ENCODE data around the gene EBF3. TPM values are rescaled to one million over a fixed set of nuclear protein-coding genes. Genes with fewer than 3 reads are reported as not detected.

EBF3 gene
- total RNA-seq, 1 experiment from 2014 or later = 56.2 TPM

- BruUV-seq (replicated peaks) = no TSS peak
- H3K27ac ChIP-seq (ENCODE audit: low read depth, low read length, poor library complexity, severe bottlenecking) = peak overlapping the region; percentile 76
- intact Hi-C loops (cut with micrococcal nuclease; ENCODE audit: unreplicated experiment) = no loop called here
- TF ChIP-seq CTCF (conservative IDR thresholded peaks at IDR 0.05; ENCODE audit: low read depth, low read length) = no peak
- no peak for TF ChIP-seq EZH2 (IDR thresholded peaks at IDR 0.05; ENCODE audit: borderline replicate concordance, low read depth, low read length, poor library complexity, severe bottlenecking)
- H3K36me3 ChIP-seq (ENCODE audit: insufficient read depth, low read length, poor library complexity, severe bottlenecking) = peaks cover 9% of the 10 kb centered on the region
- H3K4me1 ChIP-seq (ENCODE audit: insufficient read depth, low read length, poor library complexity, severe bottlenecking) = peaks cover 89% of the 10 kb centered on the region
- no peaks in the 10 kb centered on the region for H3K27me3 ChIP-seq (replicated peaks; ENCODE audit: insufficient read depth, low read depth, low read length, poor library complexity)
- ChIA-PET POLR2A (ENCODE audit: low non-redundant PET) (interaction anchor here (0.6 kb wide), 1 partner anchor 209 kb away, joined by 3 read pairs; no protein-coding TSS in a partner anchor), CTCF (interaction anchor here (0.6 to 1.1 kb wide), 2 partner anchors 19 to 96 kb away, joined by 3 to 6 read pairs; no protein-coding TSS in a partner anchor)
- no peaks in the 10 kb centered on the region for H3K9me3 ChIP-seq (ENCODE audit: low read depth, low read length, poor library complexity, severe bottlenecking)
- H3K4me3 ChIP-seq (ENCODE audit: low read depth, low read length, poor library complexity, severe bottlenecking) = peak overlapping the region; percentile 30
- DNase-seq (ENCODE audit: low spot score) = peak; percentile 97
These were observed 14.2 kb downstream of the EBF3 start for GRCh38 chr10:129949891-129950291.

- BruUV-seq (replicated peaks) = no TSS peak
- no peak overlapping the region for H3K4me3 ChIP-seq (ENCODE audit: low read depth, low read length, poor library complexity, severe bottlenecking)
- DNase-seq (ENCODE audit: low spot score) = no peak
- no peak for TF ChIP-seq EZH2 (IDR thresholded peaks at IDR 0.05; ENCODE audit: borderline replicate concordance, low read depth, low read length, poor library complexity, severe bottlenecking)
- TF ChIP-seq CTCF (conservative IDR thresholded peaks at IDR 0.05; ENCODE audit: low read depth, low read length) = no peak
- no peaks in the 10 kb centered on the region for H3K9me3 ChIP-seq (ENCODE audit: low read depth, low read length, poor library complexity, severe bottlenecking)
- ChIA-PET POLR2A (ENCODE audit: low non-redundant PET) (interaction anchor here (0.6 kb wide), 1 partner anchor 915 kb away, joined by 5 read pairs; no protein-coding TSS in a partner anchor), CTCF (interaction anchor here (1.1 kb wide), 1 partner anchor 96 kb away, joined by 3 read pairs; no protein-coding TSS in a partner anchor)
- H3K4me1 ChIP-seq (ENCODE audit: insufficient read depth, low read length, poor library complexity, severe bottlenecking) = peaks cover 84% of the 10 kb centered on the region
- peak overlapping the region; percentile 76 for H3K27ac ChIP-seq (ENCODE audit: low read depth, low read length, poor library complexity, severe bottlenecking)
- H3K36me3 ChIP-seq (ENCODE audit: insufficient read depth, low read length, poor library complexity, severe bottlenecking) = peaks cover 11% of the 10 kb centered on the region
- intact Hi-C loops (cut with micrococcal nuclease; ENCODE audit: unreplicated experiment) = no loop called here
- H3K27me3 ChIP-seq (replicated peaks; ENCODE audit: insufficient read depth, low read depth, low read length, poor library complexity) = no peaks in the 10 kb centered on the region
These were observed 14.7 kb downstream of the EBF3 start for GRCh38 chr10:129949411-129949810.

GRCh38 chr10:129946859-129947258, 17.2 kb downstream of the EBF3 start:
- BruUV-seq (replicated peaks) = no TSS peak
- Histone ChIP-seq H3K27ac (ENCODE audit: low read depth, low read length, poor library complexity, severe bottlenecking) (peak overlapping the region; percentile 55), H3K9me3 (ENCODE audit: low read depth, low read length, poor library complexity, severe bottlenecking) (no peaks in the 10 kb centered on the region), H3K27me3 (replicated peaks; ENCODE audit: insufficient read depth, low read depth, low read length, poor library complexity) (no peaks in the 10 kb centered on the region), H3K36me3 (ENCODE audit: insufficient read depth, low read length, poor library complexity, severe bottlenecking) (peaks cover 32% of the 10 kb centered on the region), H3K4me3 (ENCODE audit: low read depth, low read length, poor library complexity, severe bottlenecking) (no peak overlapping the region), H3K4me1 (ENCODE audit: insufficient read depth, low read length, poor library complexity, severe bottlenecking) (peaks cover 58% of the 10 kb centered on the region)
- intact Hi-C loops (cut with micrococcal nuclease; ENCODE audit: unreplicated experiment) = no loop called here
- ChIA-PET POLR2A (ENCODE audit: low non-redundant PET) (no interaction called here), CTCF (no interaction called here)
- no peak for DNase-seq (ENCODE audit: low spot score)
- no peak for TF ChIP-seq CTCF (conservative IDR thresholded peaks at IDR 0.05; ENCODE audit: low read depth, low read length)
- TF ChIP-seq EZH2 (IDR thresholded peaks at IDR 0.05; ENCODE audit: borderline replicate concordance, low read depth, low read length, poor library complexity, severe bottlenecking) = no peak

All from A673 (cell line).